Glomerular visceral epithelial cell (primary cell): ENCODE results near the gene FOXA1.
A peak's percentile ranks its signal among the peaks of the same experiment; 100 is the strongest.

Source experiments
- DNase-seq: peaks from one replicate; pipeline ENCODE4 v3.0.0-alpha.2; 2016; ENCODE audit errors: extremely low spot score

Gene FOXA1

DNA sequence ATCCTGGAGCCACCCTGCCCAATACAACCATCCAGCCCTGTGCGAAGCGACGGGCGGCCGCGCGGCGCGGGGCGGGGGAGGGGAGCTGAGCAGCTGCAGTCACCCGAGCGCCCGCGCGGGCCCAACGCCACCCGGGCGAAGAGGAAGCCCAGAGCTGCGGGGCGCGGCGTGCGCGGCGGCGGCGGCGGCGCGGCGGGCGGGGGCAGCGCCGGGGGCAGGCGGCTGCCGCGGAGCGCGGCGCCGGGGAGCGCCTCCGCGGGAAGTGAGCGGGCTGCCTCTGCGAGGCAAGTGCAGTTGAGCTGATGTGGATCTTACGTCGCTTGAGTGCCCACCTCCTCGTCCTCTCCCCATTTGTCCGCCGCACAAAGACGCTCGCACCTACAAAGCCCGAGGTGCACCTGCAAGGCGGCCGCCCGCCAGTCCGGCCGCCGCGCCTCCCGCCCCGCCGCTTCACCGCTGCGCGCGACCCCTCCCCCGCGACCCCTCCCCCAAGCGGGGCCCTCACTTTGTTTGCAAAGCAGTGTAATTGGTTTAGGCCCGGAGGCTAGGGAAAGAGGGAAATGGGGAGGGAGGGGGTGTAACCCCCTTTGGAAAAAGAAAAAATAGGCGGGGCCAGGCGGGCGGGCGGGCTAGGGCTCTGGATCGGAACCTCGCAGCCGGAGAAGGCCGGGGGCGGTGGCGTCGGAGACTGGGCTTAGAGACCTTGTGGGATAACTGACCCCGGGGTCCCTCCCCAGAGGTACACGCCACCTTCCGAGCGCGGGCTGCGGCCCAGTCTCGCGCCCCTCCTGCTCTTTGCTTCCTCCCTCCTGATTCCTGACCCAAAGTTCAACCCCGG lies at the start of gene FOXA1, which contains the start of gene TTC6:
FOXA1 (minus strand) TSS at position 279 of the 838 bp plus-strand sequence; CDS start at position 2, 277 bp downstream.
TTC6 (plus strand) TSS at position 659 of the 838 bp plus-strand sequence. CDS start 26,436 bp downstream, outside the sequence.
- peak; percentile 63 for DNase-seq

DNA sequence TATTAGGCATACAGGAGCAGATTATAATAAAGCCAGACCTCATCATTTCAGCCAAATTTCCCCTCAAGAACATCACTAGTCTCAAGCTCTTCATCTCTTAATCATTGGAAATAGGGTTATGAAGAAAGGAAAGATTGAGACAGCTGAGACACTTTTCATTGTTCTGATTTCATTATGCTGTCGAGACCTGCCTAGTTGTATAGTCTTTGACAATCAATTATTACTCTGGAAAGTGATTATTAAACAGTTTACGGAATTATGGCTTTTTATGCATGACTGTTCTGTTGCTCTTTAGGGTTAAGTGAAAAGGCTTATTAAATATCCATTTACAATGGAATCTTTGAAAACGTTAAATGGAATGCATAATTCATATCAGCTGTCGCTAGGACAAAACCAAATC lies 48.7 kb upstream of the FOXA1 start:
- DNase-seq: no peak

DNA sequence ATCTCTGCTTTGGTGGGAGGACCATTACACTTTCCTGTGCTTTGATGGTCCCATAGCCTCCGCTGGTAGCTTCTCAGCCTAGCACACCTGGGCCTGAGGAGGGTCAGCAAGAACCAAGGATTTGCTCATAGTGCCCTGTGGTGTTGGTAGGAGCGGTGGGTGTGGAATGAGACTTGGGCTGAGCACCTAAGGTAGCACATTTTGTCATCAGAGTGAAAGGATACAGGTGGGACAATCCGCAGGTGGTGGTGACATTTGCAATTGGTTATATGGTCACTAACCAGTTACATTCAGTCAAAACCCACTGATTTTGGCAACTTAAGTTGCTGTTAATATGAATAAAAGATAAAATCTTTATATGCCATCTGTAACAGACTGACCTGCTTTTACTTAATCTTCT lies 47.1 kb upstream of the FOXA1 start:
- DNase-seq: no peak

DNA sequence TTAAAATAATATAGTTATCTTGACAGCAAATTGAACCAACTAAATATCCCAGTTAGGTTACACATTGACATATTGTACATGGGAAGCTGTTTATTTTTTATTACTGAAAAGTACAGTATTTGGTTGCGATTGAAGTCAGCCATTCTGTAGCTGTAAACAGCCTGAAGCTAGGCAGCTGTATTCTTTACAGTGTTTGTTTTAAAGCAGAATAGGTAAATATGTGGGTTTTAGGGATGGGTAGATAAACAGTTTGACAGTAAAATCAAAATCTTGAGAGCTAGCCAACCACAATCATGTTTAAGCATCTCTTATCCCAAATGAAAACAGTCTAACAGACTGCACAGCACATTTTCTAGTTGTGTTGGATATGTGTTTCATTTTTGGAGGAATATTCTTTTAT lies 46.1 kb upstream of the FOXA1 start:
- no peak for DNase-seq

DNA sequence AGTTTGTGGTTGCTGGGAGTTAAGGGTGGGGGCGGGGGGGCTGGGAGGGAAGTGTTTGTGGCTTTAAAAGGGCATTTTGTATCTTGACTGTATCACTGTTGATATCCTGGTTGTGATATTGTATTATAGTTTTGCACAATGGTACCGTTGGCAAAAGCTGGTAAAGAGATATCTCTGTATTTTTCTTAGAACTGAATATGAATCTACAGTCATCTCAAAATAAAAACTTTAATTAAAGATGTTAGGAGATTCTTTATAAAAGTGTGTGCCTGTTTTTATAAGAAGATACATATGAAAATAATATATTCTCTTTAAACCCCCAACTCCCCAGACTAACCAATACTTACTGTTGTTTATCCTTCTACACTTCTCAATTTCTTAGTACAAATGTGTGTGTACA lies 43.5 kb upstream of the FOXA1 start:
- no peak for DNase-seq

DNA sequence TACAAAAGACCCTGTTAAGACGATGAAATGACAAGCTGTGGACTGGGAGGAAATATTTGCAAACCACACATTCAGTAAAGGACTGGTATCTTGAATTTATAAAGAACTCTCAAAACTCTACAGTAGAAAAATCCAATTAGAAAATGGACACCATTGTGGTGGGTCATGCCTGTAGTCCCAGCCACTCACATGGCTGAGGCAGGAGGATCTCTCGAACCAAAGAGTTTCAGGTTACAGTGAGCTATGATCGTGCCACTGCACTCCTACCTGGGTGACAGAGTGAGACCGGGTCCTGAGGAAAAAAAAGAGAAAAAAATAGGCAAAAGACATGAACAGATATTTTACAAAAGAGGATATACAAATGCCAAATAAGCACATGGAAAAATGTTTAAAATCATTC lies 42.3 kb upstream of the FOXA1 start:
- no peak for DNase-seq

DNA sequence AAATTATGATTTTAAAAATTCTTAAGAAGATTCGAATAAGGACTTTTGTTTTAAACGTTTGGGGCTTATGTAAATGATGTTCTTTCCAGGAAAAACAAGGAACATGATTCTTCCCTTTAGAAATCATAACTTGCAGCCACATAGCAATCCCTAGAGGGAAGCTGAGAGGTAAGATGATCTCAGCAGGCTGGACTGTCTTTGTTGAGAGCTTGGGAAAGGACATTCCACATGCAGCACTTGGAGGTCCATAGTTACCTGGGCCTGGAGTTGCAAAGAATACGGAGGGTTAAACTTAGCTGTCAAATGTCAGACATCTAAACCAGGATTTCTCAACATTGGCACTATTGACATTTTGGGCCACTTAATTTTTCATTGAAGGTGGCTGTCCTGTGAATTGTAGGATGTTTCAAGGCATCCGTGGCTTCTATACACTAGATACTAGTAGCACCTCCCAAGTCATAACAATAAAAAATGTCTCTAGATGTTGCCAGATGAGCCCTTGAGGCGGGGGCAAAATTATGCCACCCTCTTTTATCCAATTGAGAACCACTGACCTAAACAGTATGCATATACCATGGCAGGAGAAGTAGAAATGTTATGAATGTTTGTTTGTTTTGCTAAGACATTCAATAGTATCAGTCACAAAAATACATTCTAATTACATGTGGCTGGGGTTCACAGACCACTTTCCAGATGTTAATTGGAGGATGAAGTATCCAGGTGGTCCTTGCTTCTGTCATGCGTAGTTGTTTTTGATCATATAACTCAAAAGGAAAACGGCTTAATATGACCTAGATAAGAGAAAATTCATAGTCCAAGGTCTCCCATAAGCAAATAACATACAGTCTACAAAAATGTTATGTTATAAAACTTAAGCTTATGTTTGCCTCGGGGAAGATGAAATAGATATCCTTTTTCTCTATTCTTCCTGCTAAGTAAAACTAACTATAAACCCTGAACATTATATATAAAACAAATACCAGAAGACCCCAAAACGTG lies 30.8 kb upstream of the FOXA1 start:
- no peak for DNase-seq

DNA sequence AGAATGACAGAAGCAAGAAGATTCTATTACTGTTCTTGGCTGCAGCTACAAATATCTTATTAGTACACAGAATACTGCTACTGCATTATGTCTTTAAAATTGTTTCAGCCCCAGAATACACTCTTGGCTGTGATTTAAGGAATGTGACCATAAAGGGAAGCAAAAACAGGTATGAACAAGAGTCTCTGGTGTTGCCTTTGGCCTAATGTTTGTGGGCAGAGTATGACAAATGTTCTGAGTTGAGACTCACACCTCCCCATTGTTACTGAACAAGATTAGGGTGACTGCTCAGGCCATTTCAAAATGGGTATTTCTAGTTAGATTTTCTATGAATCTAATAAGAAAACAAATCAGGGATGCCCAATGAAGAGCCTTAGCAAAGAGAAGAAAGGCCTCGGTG lies 28.9 kb upstream of the FOXA1 start:
- DNase-seq: no peak

DNA sequence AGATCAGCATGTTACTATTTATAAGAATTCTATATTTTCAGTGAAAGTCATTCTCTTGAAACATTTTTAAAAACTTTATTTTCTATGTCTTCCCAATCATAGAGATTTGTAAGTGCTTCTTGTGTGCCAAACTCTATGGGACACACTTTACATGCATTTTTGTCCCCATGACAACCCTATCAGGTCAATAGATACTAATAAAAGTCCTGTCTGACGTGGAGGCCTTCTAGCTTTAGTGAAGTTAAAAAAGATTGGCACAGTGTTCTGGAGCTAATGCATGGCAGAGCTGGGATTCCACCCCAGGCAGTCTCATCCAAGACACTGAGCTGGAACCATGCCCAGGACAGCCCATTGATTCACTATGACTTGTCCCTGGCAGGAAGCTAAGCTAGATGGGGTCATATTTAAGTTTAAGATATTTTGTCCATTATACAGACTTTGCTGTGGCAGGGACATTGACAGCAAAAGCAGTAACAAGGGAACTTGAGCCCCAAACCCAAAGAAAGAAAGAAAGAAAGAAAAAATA lies 28.4 kb upstream of the FOXA1 start:
- peak; percentile 61 for DNase-seq

DNA sequence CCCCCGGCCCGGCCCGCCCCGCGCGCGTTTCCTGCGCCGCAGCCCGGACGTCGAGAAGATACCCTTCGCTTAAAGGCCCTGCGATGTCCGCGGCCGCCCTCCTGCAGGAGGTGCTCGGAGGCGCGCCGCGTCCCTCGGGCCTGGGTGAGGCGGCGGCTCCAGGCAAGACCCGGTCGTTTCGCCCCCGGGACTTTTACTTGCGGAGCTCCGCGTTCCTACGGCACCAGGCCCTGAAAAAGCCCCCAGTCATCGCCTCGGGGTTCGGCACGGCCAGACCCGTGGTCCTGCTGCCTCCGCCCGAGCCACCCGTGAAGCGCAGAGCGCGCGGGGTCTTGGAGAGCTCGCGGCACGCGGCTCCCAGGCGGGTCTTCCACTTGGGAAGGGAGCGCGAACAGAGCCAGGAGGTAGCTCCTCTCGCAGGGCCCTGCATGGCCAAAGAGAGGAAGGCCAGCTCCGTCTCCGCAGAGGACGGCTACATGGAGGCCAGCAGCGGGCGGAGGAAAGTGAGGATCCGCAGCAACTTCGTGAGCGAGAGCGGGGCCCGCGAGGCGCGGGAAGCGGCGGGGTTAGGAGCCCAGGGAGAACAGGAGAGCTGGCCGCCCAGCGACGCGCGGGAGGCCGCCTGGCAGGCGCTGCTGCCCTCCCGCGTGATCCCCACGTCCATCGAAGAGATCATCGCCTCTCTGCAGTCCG lies 27.3 kb upstream of the FOXA1 start:
- DNase-seq: no peak

DNA sequence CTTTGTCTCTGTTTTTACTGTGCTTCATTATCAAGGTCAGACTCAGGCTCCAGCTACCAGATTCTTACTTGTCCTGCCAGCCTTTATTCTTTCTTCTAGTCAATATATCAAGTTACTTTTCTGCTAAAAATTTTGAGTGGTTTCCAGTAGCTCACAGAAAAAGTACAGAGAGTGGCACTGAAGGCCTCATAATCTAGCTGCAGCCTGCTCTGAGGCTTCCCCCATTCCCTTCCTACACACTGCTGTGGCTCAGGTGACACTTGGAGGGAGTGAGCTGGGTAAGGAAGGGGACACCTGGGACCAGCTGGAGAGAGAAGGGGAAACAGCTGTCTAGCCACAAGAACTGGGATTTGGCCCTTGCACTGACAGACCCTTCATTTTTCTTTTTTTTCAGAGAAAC lies 25.8 kb upstream of the FOXA1 start:
- DNase-seq: no peak

DNA sequence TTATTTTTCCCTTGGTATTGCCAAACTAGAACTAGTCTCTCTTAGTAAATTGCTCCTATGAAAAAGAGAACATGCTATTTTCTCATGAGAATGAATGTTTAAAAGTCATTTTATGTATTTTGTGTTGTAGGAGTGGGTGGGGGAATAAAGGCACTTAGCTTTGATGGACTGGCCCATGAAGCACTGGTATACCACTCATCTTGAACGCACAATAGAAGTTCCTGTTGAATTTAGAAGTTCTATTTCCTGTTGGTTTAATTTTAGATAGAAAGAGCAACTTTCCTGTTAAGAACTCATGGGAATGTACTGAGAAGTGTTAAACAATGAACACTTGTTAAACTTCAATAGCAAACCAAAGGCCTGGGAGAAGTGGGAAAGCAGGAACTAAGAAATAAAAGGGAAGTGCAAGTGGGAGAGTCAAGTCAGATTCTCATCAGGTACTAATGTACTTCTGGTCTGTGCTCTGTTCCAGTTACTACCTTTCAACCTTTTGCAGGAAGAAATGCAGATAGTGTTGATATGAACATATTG lies 23.5 kb upstream of the FOXA1 start:
- no peak for DNase-seq

DNA sequence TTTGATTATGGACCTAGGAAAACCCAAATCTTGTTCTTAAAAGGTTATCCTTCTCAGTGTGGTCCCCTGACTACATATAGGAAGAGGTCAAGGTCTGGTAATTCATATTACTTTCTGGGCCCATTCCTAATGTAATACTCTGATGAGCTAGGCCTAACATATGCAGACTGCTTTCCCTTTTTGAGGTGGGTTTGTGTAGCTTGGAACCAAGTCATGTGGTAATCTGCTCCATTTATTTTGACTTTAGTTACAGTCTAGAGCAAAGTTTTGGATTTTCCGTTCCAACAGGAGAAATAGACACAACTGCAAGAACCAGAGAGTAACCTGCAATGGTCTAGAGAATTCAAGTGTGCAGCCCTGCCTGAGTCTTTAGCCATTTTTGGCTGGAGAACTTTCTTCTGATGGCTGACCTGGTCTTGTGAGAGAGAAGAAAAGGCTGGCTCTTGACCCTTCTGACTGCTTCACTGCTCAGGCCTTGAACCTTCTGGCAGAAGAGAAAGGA lies 22.9 kb upstream of the FOXA1 start:
- DNase-seq: no peak

DNA sequence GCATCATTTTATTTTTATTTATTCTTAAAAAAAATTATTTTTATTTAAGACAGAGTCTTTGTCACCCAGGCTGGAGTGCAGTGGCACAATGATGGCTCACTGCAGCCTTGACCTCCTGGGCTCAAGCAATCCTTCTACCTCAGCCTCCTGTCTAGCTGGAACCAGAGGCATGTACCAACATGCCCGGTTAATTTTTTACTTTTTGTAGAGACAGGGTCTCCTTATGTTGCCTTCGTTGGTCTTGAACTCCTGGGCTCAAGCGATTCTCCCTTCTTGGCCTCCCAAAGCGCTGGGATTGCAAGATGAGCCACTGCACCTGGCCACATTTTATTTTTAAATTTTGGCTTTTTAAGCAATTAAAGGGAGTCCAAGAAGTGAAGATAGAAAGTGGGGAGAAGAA lies 21.8 kb upstream of the FOXA1 start:
- no peak for DNase-seq

DNA sequence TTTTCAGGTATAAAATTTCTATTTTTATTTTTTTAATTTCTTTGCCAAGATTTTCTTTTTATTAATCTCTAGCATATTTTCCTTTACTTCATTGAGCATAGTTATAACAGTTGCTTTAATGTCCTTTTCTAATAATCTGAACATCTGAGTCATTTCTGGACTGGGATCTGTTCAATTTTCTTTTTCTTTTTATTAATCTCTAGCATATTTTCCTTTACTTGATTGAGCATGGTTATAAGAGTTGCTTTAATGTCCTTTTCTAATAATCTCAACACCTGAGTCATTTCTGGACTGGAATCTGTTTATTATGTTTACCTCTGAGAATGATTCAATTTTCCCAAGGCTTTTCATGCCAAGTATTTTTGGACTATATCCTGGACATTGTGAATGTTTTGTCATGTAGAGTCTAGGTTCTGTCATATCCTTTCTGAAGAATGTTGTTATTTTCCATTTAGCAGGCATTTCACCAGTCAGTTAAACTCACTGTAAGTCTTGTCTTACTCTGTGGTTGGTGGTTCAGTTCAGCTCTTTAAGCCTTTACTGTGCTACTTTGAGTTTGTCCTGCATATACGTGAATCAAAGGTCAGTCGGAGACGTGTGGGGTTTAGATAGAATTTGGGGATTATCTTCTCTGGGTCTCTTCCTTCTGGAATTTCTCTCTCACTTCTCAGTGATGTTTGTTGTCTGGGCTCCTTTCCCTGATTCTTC lies 20.7 kb upstream of the FOXA1 start:
- no peak for DNase-seq

DNA sequence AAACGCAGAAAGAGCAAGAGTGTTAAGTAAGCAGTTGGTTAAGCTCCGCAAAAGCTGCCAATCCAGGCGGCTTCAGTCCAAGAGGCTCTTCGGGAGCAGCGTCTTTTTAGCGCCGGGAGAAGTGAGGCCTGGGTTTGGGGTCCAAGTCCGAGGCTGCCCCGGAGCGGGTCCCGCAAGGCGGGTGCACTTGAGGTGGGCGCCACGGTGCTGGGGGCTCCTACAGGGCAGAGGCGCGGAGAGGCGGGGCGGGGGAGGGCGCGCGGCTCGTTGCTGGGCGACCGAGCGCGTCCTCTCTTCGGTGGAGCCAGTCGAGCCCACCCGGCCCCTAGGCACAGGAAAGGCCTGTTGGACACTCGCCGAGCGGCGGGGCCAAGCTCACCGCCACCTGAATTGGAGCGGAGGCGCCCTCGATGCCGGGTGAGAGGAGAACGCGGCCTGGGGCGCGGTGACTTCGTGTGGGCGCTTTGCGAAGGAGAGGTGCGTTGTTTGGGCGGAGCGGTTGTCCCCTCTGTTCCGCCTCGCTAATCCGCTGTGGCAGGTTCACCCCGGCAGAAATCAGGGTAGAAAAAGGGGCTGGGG lies 16.0 kb upstream of the FOXA1 start:
- DNase-seq: no peak

DNA sequence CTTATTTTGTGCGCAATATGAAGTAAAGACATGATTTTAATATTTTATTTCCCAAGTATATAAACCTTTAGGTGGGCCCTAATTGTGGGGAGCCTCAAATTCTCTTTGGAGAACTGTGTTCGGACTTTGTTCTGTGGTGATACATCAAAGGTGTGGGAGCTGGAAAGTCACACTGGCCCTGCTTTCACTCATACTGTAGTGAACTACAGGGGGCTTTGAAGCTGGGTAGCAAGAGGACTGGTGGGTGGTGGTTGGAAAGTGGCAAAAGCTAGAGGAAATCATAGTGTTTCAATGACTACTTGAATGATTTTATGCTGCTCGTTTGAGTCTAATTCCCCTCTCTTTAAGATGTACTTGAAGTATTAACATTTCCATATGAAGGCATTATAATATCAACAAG lies 13.6 kb upstream of the FOXA1 start:
- no peak for DNase-seq

DNA sequence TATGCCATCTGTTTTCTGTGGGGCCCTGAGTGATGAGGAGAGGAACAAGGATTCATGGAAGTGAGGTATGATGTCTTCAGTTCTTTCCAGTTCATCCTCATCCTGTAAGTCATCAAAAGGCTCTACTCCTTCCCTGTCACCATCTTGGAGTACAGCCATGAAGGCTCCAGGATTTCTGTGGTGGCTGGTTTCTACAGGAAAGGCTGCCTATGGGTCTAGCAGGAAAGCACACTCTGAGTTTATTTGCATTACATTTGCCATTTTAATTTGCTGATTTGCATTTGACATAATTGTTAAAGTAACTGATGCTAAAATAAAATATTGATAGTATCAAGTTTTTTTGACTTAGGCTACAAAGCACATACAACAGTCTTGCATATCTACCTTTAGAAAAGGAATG lies 11.6 kb upstream of the FOXA1 start:
- DNase-seq: no peak

DNA sequence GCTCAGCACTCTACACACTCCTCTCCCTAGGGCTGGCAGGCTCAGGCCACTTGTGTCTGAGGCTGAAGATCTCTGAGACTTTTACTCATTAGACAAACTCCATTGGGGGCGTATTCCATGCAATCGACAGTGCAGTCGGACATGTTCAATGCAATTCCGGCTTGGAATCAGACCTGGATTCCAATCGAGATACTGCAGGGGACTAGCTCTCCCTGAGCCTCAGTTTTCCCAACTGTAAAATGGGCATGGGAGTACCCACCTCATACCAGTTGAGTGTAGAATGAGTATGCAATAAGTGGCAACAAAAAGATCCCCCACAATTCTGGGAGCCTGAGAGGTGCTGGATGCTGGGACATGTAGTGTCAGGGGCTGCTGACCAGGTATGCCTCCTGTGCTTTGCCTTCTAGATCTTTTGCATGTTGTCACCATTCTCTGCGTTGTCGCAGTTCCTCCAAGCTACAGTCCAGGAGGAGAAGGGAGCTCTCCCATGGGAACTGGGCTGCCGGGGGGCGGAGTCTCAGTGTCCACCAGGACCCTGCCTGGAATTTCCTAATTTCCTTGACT lies 8.7 kb upstream of the FOXA1 start:
- DNase-seq: no peak
